ENCODE measurements around the gene BMERB1. TPM values are rescaled to one million over a fixed set of nuclear protein-coding genes. Genes with fewer than 3 reads are reported as not detected.

BMERB1 gene
- total and polyA plus RNA-seq, 2 experiments from 2014 or later, result 17.3 to 28.1 TPM

GRCh38 chr16:15484662-15485061, 50.3 kb downstream of the BMERB1 start (continued):
- TF ChIP-seq STAT1 (IDR thresholded peaks at IDR 0.05; ENCODE audit: unreplicated experiment), result no peak
- TF ChIP-seq ZNF114 (CRISPR knock-in tag; IDR thresholded peaks at IDR 0.05), result no peak
- TF ChIP-seq EZH2phosphoT487 (IDR thresholded peaks at IDR 0.05; ENCODE audit: unreplicated experiment), result no peak
- no peak for TF ChIP-seq EZH2 (IDR thresholded peaks at IDR 0.05; ENCODE audit: low read depth, unreplicated experiment)
- no peak for TF ChIP-seq ZNF331 (CRISPR knock-in tag; IDR thresholded peaks at IDR 0.05; ENCODE audit: low read depth)
- TF ChIP-seq, protein P1, sequence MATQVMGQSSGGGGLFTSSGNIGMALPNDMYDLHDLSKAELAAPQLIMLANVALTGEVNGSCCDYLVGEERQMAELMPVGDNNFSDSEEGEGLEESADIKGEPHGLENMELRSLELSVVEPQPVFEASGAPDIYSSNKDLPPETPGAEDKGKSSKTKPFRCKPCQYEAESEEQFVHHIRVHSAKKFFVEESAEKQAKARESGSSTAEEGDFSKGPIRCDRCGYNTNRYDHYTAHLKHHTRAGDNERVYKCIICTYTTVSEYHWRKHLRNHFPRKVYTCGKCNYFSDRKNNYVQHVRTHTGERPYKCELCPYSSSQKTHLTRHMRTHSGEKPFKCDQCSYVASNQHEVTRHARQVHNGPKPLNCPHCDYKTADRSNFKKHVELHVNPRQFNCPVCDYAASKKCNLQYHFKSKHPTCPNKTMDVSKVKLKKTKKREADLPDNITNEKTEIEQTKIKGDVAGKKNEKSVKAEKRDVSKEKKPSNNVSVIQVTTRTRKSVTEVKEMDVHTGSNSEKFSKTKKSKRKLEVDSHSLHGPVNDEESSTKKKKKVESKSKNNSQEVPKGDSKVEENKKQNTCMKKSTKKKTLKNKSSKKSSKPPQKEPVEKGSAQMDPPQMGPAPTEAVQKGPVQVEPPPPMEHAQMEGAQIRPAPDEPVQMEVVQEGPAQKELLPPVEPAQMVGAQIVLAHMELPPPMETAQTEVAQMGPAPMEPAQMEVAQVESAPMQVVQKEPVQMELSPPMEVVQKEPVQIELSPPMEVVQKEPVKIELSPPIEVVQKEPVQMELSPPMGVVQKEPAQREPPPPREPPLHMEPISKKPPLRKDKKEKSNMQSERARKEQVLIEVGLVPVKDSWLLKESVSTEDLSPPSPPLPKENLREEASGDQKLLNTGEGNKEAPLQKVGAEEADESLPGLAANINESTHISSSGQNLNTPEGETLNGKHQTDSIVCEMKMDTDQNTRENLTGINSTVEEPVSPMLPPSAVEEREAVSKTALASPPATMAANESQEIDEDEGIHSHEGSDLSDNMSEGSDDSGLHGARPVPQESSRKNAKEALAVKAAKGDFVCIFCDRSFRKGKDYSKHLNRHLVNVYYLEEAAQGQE (IDR thresholded peaks at IDR 0.05; ENCODE audit: unreplicated experiment), result no peak
- no peak for TF ChIP-seq POLR2AphosphoS5 (IDR thresholded peaks at IDR 0.05; ENCODE audit: low read depth)
- no peak for TF ChIP-seq ETS1 (IDR thresholded peaks at IDR 0.05)
- no peak for TF ChIP-seq CREB1 (CRISPR knock-in tag; IDR thresholded peaks at IDR 0.05; ENCODE audit: low read depth)
- no peak for TF ChIP-seq JUNB (IDR thresholded peaks at IDR 0.05; ENCODE audit: unreplicated experiment)
- TF ChIP-seq, protein P2, sequence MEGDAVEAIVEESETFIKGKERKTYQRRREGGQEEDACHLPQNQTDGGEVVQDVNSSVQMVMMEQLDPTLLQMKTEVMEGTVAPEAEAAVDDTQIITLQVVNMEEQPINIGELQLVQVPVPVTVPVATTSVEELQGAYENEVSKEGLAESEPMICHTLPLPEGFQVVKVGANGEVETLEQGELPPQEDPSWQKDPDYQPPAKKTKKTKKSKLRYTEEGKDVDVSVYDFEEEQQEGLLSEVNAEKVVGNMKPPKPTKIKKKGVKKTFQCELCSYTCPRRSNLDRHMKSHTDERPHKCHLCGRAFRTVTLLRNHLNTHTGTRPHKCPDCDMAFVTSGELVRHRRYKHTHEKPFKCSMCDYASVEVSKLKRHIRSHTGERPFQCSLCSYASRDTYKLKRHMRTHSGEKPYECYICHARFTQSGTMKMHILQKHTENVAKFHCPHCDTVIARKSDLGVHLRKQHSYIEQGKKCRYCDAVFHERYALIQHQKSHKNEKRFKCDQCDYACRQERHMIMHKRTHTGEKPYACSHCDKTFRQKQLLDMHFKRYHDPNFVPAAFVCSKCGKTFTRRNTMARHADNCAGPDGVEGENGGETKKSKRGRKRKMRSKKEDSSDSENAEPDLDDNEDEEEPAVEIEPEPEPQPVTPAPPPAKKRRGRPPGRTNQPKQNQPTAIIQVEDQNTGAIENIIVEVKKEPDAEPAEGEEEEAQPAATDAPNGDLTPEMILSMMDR (conservative IDR thresholded peaks at IDR 0.05; ENCODE audit: low read depth in 2 of 2), result no peak

DNA sequence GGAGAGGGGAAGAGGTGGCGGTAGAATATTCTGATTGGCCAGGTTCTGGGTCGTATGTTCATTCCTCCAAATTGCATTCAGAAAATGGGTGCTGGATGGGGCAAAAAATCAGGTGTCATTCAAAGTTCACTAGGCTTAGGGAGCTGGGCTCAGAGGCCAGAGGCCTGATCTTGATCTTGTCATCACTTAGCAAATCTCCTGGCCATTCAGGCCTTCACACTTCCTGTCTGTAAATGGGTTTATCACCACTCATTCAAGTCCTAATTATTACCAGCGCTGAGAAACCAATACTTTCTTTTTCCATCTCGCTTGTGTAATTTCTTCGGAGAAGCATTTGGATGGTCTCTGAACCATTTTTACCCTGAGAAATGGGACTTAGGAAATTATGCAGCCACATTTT, 50.8 kb downstream of the BMERB1 start:
- no peak overlapping the region for H3K27ac Mint-ChIP-seq
- H3K9me3 Mint-ChIP-seq, result no peaks in the 10 kb centered on the region; the same call in 2 of the 3 replicates
- H3K4me1 Mint-ChIP-seq, result peaks cover 8% of the 10 kb centered on the region; the same call in 2 of the 3 replicates
- Histone ChIP-seq H3K79me2 (replicated peaks; ENCODE audit: insufficient read depth) (no peaks in the 10 kb centered on the region), H3K4me3 (no peak overlapping the region), H4K20me1 (replicated peaks; ENCODE audit: insufficient read depth) (no peaks in the 10 kb centered on the region), H3F3A (replicated peaks; ENCODE audit: low read depth) (no peaks in the 10 kb centered on the region), H3K9me2 (ENCODE audit: insufficient read depth) (no peaks in the 10 kb centered on the region), H3K4me2 (no peak overlapping the region), H3K36me3 (ENCODE audit: insufficient read depth) (no peaks in the 10 kb centered on the region), H3K27me3 (ENCODE audit: insufficient read depth) (no peaks in the 10 kb centered on the region), H3K4me1 (ENCODE audit: insufficient read depth) (no peaks in the 10 kb centered on the region), H2AFZ (no peak overlapping the region), H3K27ac (ENCODE audit: low read depth) (no peak overlapping the region)
- H3K36me3 Mint-ChIP-seq (ENCODE audit: low read depth), result no peaks in the 10 kb centered on the region
- ATAC-seq (no peak), DNase-seq (ENCODE audit: low spot score) (no peak)
- peaks cover 2% of the 10 kb centered on the region for H3K27me3 Mint-ChIP-seq (ENCODE audit: insufficient read depth, low read depth, poor library complexity)
- H3K4me3 Mint-ChIP-seq, result no peak overlapping the region
- TF ChIP-seq EZH2 (IDR thresholded peaks at IDR 0.05; ENCODE audit: low read depth, unreplicated experiment) (no peak), JUNB (IDR thresholded peaks at IDR 0.05; ENCODE audit: unreplicated experiment) (no peak), POLR2AphosphoS5 (IDR thresholded peaks at IDR 0.05; ENCODE audit: low read depth) (no peak), STAT1 (IDR thresholded peaks at IDR 0.05; ENCODE audit: unreplicated experiment) (no peak), ZNF331 (CRISPR knock-in tag; IDR thresholded peaks at IDR 0.05; ENCODE audit: low read depth) (no peak)
